Measurements from ENCODE around the gene E2F1.

DNA sequence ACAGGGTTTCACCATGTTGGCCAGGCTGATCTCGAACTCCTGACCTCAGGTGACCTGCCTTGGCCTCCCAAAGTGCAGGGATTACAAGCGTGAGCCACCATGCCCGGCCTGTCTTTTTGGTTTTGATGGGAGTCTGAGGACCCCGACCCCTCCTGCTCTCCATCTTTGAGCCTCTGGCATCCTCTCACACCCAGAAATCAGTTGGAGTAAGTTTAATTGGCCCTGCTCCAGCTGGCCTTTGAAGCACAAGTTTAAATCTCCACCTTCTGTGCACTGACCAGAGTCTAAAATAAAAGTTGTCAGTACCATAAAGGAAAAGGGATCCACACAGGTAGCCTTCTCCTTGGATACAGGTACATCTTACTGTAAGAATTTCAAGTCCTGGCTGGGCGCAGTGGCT lies 40.0 kb downstream of the E2F1 start:
- TF ChIP-seq, protein P1, sequence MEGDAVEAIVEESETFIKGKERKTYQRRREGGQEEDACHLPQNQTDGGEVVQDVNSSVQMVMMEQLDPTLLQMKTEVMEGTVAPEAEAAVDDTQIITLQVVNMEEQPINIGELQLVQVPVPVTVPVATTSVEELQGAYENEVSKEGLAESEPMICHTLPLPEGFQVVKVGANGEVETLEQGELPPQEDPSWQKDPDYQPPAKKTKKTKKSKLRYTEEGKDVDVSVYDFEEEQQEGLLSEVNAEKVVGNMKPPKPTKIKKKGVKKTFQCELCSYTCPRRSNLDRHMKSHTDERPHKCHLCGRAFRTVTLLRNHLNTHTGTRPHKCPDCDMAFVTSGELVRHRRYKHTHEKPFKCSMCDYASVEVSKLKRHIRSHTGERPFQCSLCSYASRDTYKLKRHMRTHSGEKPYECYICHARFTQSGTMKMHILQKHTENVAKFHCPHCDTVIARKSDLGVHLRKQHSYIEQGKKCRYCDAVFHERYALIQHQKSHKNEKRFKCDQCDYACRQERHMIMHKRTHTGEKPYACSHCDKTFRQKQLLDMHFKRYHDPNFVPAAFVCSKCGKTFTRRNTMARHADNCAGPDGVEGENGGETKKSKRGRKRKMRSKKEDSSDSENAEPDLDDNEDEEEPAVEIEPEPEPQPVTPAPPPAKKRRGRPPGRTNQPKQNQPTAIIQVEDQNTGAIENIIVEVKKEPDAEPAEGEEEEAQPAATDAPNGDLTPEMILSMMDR (IDR thresholded peaks at IDR 0.05; ENCODE audit: extremely low read depth in 1 of 2, insufficient read depth in 1 of 2, low read depth in 1 of 2, low read length in 2 of 2): no peak
- TF ChIP-seq EZH2 (IDR thresholded peaks at IDR 0.05; ENCODE audit: borderline replicate concordance, low read depth, low read length, severe bottlenecking) (no peak), MYC (IDR thresholded peaks at IDR 0.05; ENCODE audit: low read depth, low read length) (no peak), FOS (IDR thresholded peaks at IDR 0.05; ENCODE audit: borderline replicate concordance, insufficient read depth, low read length) (no peak), POLR2AphosphoS5 (IDR thresholded peaks at IDR 0.05; ENCODE audit: insufficient read depth, low read depth, low read length) (no peak), GATA2 (IDR thresholded peaks at IDR 0.05; ENCODE audit: insufficient read depth, insufficient read length, low read depth, low read length) (no peak), POLR2A (IDR thresholded peaks at IDR 0.05; ENCODE audit: low read depth, low read length) (no peak)
- TF ChIP-seq, protein P2, sequence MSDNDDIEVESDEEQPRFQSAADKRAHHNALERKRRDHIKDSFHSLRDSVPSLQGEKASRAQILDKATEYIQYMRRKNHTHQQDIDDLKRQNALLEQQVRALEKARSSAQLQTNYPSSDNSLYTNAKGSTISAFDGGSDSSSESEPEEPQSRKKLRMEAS (IDR thresholded peaks at IDR 0.05; ENCODE audit: insufficient read depth, insufficient read length): no peak
